GM19328 (cell line): ENCODE data around the gene JPH4.

ENCODE experiments used
- ATAC-seq: cut with Tn5 transposase; IDR thresholded peaks from one replicate; pipeline ENCODE4 v1.9.1; 2021; ENCODE audit warnings: mild to moderate bottlenecking, moderate library complexity; ENCODE audit not compliant: unreplicated experiment

Gene JPH4

GRCh38 chr14:23578560-23579310 lies at the start of gene JPH4:
Gene JPH4 (minus strand): TSS chr14:23578790. CDS start chr14:23577453, 1,337 bp downstream.
- ATAC-seq, result no peak

GRCh38 chr14:23627961-23628360 lies 49.4 kb upstream of the JPH4 start:
- ATAC-seq, result no peak

GRCh38 chr14:23626946-23627345 lies 48.4 kb upstream of the JPH4 start:
- ATAC-seq, result no peak

GRCh38 chr14:23624830-23625404 lies 46.3 kb upstream of the JPH4 start:
- no peak for ATAC-seq

DNA sequence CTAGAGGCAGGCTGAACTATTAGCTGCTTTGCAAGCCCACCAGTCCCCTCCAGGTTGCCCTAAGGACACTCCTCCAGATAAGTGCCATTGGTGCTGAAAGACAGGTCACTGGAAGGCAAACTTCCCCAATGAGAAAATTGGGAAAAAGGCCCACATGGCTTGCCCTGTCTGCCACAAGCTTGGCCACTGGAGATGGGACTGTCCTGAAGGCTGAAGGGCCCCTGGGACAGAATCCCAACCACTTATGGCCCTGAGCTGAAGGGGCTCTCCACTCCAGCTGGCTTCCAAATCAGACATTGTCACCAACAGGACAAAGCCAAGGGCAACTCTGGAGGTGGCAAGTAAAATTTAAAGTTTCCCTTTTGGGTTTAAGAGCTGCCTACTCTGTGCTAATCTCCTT lies 45.4 kb upstream of the JPH4 start:
- ATAC-seq, result no peak

DNA sequence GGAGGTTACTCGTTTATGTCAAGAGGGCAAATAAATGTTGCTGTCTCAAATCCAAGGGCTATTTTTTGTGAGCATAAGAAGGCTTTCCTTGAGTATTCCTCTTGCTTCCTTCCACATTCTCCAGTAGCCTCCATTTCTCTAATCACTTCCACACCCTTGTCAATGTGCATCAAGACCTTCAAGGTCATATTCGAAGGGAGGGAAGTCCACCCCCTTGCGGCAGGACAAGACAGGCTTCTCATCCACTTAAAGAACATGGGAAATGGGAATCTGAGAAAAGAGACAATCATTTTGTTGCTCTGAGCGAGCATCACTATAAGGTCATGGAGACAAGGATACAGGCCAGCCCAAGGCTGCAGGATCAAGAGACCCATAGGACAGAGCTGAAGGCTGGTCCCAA lies 44.4 kb upstream of the JPH4 start:
- no peak for ATAC-seq

DNA sequence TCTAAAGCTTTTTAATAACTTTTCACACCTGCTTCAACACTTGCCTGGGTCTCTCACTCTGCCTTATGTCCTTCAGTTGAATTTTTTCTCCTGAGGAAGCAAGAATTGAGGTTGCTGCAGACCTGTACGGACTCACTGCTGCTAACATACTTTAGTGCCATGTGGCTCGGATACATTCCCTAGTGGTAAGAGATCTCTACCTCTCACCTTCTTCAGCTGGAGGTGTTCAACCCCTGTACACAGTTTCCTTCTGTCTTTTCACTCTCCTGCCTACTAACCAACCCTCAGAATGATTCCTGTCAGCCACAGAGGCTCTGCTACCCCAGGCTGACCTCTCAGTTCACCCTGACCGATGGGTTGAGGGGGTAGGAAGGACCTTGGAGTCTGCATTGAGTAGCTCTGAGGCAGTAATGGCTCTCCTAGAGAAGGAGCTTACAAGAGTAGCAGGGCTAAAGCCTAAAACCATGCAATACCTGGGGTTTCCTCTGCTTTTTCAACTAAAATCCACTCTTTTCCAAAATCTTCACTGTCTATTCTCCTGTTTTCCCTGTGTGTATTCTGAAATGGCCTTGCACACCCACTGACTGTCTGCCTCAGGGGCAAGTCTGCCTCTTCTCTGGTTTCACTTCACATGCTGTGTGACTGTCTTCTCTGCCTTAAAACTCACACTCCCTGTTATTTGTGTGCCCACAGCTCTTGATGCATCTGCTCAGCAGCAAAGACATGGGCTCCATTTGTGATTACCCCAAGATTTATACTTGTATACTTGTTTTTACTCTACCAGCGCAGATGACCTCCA lies 43.5 kb upstream of the JPH4 start:
- ATAC-seq, result no peak

DNA sequence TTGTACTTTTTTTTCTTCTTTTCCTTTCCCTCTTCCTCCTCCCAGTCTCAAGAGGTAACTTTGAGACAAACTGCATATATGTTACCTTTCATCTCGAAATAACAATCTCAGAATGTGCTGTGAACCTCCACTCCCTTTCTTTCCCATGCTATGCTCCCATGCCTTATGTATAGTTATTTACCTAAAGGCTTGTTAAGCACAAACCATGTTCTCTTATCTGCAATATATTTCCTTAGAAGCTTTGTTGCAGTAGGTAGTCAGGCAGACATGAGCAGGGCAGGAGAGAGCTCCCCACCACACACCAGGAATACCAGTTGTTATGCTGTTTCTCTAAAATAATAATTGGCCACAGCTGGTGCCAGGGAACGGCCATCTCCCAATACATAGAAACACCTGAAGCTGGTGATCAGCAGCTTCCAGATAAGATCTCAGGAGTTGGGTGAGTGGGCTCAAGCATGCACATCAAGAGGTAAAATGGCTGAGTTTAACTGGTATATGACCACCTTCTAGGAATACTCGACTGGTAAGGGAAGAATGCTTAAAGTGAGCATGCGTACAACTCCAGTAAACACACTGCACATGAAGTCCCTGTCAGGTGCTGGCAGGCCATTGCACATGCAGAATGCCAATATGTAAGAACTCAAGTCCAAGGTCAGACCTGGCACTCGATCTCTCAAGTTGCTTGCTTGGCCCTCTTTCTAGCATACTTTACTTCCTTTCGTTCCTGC lies 42.8 kb upstream of the JPH4 start:
- ATAC-seq, result no peak

DNA sequence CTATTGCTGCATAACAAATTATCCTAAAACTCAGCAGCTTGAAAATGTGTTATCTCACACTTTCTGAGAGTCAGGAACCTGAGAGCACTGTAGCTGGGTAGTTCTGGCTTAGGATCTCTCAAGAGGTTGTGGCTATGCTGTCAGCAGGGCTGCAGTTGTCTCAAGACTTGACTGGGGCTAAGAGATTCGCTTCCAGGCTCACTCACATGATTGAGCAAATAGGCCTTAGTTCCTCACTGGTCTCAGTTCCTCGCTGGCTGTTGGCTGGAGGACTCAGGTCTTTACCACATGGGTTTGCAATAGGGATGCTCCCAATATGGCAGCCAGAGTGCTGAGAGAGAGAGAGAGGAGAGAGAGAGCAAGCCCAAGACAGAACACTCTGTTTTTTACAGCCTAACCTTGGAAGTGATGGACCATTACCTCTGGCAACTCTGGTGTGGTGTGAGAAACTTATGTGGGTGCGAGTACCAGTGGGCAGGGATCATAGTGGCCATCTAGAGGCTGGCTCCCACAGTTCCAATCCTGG lies 41.6 kb upstream of the JPH4 start:
- ATAC-seq, result no peak

DNA sequence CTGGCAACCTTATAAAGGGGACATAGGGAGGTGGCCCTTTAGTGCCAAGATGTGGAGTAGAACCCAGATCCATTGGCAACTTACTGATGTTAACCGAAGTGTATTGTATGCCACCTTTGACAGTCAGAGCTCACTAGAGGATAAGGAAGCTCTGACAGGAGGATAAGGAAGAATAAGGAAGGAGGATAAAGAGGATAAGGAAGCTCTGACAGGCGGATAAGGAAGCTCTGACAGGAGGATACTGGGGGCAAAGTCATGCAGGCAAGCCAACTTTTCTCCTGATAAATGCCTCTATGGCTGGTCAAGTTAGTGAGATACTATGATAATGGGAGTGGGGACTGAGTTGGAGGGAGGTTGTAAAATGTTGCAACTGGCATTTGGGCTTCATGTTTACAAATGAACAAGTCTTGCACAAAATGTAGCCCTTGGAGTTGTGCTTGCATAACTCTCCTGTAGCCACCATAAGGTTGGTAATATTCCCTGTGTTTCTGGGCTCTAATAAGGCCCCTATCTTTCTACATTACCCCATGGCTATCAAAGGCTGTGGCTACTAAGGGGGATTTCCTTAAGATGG lies 39.9 kb upstream of the JPH4 start:
- ATAC-seq, result no peak

DNA sequence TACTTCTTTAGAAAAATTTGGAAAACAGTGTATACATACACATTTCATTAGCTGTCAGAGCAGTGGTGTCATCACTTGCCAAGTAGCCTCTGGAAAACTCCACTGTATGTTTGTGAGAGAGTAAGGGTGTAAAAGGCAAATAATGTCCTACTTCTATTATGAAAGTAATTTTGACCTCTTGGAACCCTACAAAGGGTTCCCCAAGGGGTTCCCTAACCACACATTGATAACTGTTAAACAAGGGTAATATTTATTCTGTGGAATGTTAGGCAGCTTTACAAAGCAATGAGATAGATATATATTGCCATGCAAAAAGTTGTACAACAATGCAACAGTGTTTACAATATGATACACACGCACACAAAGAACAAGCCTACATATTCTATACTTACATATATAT lies 38.9 kb upstream of the JPH4 start:
- ATAC-seq, result no peak

- no peak for ATAC-seq
Measured at GRCh38 chr14:23615856-23616255, 37.3 kb upstream of the JPH4 start.

DNA sequence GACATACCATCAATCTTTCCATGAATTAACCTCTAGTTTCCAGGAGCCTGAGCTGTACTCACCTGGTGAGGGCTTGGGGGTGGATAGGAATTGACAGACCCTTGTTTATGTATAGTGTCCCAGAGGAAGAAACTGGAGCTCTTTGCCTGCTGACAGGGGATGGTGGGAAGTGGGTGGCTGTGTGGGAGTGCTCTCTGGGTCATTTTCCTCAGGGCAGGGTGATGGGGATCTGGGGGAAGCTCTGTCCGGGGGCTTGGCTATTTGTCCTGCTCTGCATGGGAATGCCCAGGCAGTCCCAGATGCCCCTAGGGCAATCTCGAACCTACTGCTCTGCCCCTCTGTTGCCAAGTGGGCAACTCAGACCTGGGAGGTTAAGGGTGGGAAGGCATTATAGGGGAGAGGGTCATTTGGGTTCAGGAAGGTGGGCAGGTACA lies 35.8 kb upstream of the JPH4 start:
- ATAC-seq, result no peak

- ATAC-seq, result no peak
Measured at GRCh38 chr14:23613242-23614070, 34.9 kb upstream of the JPH4 start.

GRCh38 chr14:23612802-23613201 lies 34.2 kb upstream of the JPH4 start:
- ATAC-seq, result no peak

DNA sequence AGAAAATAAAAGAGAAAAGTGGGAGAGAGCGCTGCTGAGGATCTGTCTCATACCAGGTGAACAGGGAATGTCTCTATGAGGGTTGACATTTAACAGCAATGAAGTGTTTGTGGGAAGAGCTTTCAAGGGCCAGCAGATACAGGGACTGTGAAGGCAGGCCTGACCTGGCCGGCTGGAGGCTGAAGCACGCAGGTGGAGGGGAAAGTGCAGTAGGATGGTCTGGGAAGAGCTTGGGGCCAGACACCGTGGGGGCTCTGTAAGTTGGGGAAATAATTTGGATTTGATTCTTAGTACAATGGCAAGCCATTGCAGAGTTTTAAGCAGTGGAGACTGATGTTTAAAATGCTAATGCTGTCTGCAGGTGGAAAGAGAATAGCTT lies 33.8 kb upstream of the JPH4 start:
- ATAC-seq, result no peak

DNA sequence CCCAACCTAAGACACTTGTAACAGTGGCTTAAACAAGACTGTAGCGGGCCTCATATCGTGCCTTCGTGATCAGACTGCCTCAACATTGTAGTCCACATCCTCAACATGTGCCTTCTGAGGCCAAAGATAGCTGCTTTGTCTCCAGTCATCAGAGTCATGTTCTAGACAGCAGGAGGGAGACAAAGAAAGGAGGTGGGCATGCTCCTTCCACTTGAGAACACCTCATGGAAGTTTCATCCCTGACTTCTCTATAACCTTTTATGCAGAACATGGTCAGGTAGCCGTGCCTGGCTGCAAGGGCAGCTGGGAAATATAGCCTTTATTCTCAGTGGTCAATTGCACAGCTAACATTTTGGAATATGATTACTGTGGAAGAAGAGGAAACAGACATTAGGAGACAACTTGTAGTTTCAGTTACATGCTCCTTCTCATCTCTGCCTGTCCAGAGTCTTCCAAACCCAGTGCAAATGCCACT lies 32.3 kb upstream of the JPH4 start:
- ATAC-seq, result no peak

GRCh38 chr14:23610090-23610814 lies 31.7 kb upstream of the JPH4 start:
- ATAC-seq, result no peak
